Measurements from ENCODE around the gene TRPM4. TPM values are rescaled to one million over a fixed set of nuclear protein-coding genes. Genes with fewer than 3 reads are reported as not detected.

TRPM4 gene
- total and polyA plus RNA-seq, 2 experiments from 2014 or later: 74.2 to 106 TPM

DNA sequence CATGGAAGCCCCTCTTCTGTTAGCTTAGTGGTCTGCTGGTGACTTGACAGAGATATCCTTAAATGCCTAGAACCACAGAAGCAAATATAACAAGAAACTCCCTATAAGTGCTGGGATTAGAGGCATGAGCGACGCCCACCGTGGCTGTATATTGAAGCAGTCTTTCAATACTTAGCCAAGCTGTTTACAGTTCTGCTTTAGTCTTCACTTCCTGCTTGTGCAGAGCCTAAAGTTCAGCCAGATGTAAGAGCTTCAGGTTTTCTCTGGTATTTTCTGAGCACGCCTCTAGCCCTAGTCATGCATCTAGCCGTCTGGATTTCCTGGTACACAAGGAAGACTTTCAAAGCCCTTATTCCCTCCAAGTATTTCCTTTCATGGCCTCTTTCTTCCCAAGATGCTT, 28.5 kb downstream of the TRPM4 start:
- TF ChIP-seq, protein P1, sequence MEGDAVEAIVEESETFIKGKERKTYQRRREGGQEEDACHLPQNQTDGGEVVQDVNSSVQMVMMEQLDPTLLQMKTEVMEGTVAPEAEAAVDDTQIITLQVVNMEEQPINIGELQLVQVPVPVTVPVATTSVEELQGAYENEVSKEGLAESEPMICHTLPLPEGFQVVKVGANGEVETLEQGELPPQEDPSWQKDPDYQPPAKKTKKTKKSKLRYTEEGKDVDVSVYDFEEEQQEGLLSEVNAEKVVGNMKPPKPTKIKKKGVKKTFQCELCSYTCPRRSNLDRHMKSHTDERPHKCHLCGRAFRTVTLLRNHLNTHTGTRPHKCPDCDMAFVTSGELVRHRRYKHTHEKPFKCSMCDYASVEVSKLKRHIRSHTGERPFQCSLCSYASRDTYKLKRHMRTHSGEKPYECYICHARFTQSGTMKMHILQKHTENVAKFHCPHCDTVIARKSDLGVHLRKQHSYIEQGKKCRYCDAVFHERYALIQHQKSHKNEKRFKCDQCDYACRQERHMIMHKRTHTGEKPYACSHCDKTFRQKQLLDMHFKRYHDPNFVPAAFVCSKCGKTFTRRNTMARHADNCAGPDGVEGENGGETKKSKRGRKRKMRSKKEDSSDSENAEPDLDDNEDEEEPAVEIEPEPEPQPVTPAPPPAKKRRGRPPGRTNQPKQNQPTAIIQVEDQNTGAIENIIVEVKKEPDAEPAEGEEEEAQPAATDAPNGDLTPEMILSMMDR (IDR thresholded peaks at IDR 0.05; ENCODE audit: low read depth, low read length): no peak
- no peaks in the 10 kb centered on the region for H3K27me3 ChIP-seq
- no peaks in the 10 kb centered on the region for H3K4me1 ChIP-seq (ENCODE audit: low read depth)
- no peak overlapping the region for H3K27ac ChIP-seq
- DNase-seq (ENCODE audit: low read depth in 1 of 2, low spot score in 1 of 2): no peak
- H3K9me3 ChIP-seq (ENCODE audit: low read depth): no peaks in the 10 kb centered on the region
- H3K4me3 ChIP-seq: no peak overlapping the region
- peaks cover 48% of the 10 kb centered on the region for H3K36me3 ChIP-seq

DNA sequence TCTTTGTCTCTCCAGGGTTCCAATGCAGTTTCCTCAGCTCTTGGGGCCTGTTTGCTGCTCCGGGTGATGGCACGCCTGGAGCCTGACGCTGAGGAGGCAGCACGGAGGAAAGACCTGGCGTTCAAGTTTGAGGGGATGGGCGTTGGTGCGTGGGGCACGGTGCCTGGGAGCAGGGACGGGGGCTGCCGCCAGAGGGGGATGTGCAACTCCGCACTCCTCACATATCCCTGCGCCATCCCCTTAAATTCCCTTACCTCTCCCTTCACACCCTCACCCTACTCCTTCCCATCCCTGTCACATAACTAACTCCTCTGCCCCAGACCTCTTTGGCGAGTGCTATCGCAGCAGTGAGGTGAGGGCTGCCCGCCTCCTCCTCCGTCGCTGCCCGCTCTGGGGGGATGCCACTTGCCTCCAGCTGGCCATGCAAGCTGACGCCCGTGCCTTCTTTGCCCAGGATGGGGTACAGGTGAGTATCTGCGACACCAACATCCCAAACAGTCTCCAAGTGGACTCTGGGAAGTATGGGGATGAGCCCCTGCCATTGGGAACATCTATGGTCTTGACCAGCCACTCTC, 31.1 kb downstream of the TRPM4 start:
- Histone ChIP-seq H3K9me3 (ENCODE audit: low read depth) (no peaks in the 10 kb centered on the region), H3K36me3 (peaks cover 54% of the 10 kb centered on the region), H3K4me3 (no peak overlapping the region), H3K4me1 (ENCODE audit: low read depth) (no peaks in the 10 kb centered on the region), H3K27ac (no peak overlapping the region), H3K27me3 (no peaks in the 10 kb centered on the region)
- DNase-seq (ENCODE audit: low read depth in 1 of 2, low spot score in 1 of 2): no peak
- TF ChIP-seq, protein P1 (IDR thresholded peaks at IDR 0.05; ENCODE audit: low read depth, low read length): no peak

DNA sequence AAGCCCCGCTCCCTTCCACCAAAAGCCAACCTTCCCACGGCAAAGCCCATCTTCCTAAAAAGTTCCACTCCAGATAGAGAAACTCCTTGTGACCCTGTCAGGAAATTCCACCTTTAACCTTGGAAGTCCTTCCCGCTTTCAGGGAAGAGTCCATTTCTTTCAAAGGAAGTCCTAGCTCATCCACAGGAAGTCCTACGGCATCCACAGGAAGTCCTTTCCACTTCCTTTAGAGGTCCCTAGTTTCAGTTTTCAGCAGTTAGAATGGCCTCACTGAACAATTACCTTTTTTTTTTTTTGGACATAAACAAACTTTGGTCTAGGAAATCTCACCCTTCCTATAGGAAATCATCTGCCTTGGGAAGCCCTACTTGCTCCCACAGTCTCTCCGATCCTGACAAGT, 31.7 kb downstream of the TRPM4 start:
- Histone ChIP-seq H3K9me3 (ENCODE audit: low read depth) (no peaks in the 10 kb centered on the region), H3K27me3 (no peaks in the 10 kb centered on the region), H3K27ac (no peak overlapping the region), H3K4me1 (ENCODE audit: low read depth) (no peaks in the 10 kb centered on the region), H3K4me3 (no peak overlapping the region), H3K36me3 (peaks cover 54% of the 10 kb centered on the region)
- DNase-seq (ENCODE audit: low read depth in 1 of 2, low spot score in 1 of 2): no peak
- TF ChIP-seq, protein P1 (IDR thresholded peaks at IDR 0.05; ENCODE audit: low read depth, low read length): no peak

DNA sequence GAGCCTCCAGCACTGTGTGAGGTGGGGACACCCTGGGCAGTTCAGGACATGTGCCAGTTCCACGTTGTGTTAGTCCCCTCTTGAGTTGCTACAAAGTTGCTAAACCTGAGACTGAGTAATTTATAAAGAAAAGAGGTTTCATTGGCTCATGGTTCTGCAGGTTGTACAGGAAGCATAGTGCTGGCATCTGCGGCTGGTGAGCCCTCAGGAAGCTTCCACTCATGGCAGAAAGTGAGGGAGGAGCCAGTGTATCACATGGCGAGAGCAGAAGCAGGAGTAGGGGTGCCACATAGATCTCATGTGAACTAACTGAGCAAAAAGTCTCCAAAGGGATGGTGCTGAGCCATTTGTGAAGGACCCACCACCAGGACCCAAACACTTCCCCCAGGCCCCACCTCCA, 33.2 kb downstream of the TRPM4 start:
- H3K27me3 ChIP-seq: no peaks in the 10 kb centered on the region
- H3K4me1 ChIP-seq (ENCODE audit: low read depth): no peaks in the 10 kb centered on the region
- TF ChIP-seq, protein P1 (IDR thresholded peaks at IDR 0.05; ENCODE audit: low read depth, low read length): no peak
- no peak overlapping the region for H3K4me3 ChIP-seq
- no peaks in the 10 kb centered on the region for H3K9me3 ChIP-seq (ENCODE audit: low read depth)
- no peak for DNase-seq (ENCODE audit: low read depth in 1 of 2, low spot score in 1 of 2)
- peaks cover 50% of the 10 kb centered on the region for H3K36me3 ChIP-seq
- H3K27ac ChIP-seq: no peak overlapping the region

DNA sequence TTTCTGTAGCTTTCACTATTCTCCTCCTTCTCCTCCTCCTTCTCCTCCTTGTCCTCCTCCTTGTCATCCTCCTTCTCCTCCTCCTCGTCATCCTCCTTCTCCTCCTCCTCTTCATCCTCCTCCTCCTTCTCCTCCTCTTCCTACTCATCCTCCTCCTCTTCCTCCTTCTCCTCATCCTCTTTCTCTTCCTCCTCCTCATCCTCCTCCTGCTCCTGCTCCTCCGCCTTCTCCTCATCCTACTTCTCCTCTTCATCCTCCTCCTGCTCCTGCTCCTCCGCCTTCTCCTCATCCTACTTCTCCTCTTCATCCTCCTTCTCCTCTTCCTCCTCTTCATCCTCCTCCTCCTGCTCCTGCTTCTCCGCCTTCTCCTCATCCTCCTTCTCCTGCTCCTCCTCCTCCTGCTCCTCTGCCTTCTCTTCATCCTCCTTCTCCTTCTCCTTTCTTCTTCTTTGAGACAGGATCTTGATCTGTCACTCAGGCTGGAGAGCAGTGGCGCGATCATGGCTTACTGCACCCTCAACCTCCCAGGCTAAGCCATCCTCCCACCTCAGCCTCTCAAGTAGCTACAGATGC, 36.3 kb downstream of the TRPM4 start:
- H3K27me3 ChIP-seq: no peaks in the 10 kb centered on the region
- no peaks in the 10 kb centered on the region for H3K9me3 ChIP-seq (ENCODE audit: low read depth)
- no peak for DNase-seq (ENCODE audit: low read depth in 1 of 2, low spot score in 1 of 2)
- no peak overlapping the region for H3K27ac ChIP-seq
- H3K4me1 ChIP-seq (ENCODE audit: low read depth): no peaks in the 10 kb centered on the region
- H3K4me3 ChIP-seq: no peak overlapping the region
- TF ChIP-seq, protein P1 (IDR thresholded peaks at IDR 0.05; ENCODE audit: low read depth, low read length): no peak
- peaks cover 45% of the 10 kb centered on the region for H3K36me3 ChIP-seq
